Left renal cortex interstitium (tissue), 4 donors: ENCODE data around the gene HEG1. TPM values are rescaled to one million over a fixed set of nuclear protein-coding genes. Genes with fewer than 3 reads are reported as not detected.

ENCODE experiments used
- DNase-seq, 4 donors: peaks; one replicate each; pipeline ENCODE4 v3.0.0-alpha.2; 2013; ENCODE audit warnings: low read depth in 4 of 4, low spot score in 2 of 4, missing footprints in 1 of 4
- polyA plus RNA-seq, 4 donors: library from polyadenylated mRNA; unstranded; fragments of 120-200 nt; gene quantifications; one replicate each; pipeline ENCODE4 v1.2.1, GENCODE V29; 2013; ENCODE audit not compliant: insufficient read length in 4 of 4

The HEG1 gene
- polyA plus RNA-seq, 4 donors, result 24.5 to 30.5 (median 29.1) TPM

- no peak for DNase-seq
Measured at GRCh38 chr3:124998247-124998630, 57.6 kb downstream of the HEG1 start.

- no peak for DNase-seq
Measured at GRCh38 chr3:124997303-124998246, 58.2 kb downstream of the HEG1 start.

GRCh38 chr3:124995460-124995994, 60.3 kb downstream of the HEG1 start:
- DNase-seq, result peak in 2 of 4 donors; percentile 49 to 51

GRCh38 chr3:124993466-124993865, 62.3 kb downstream of the HEG1 start:
- no peak for DNase-seq

- no peak for DNase-seq
Measured at GRCh38 chr3:124992041-124992440, 63.8 kb downstream of the HEG1 start.

- no peak for DNase-seq
Measured at GRCh38 chr3:124986192-124987143, 69.3 kb downstream of the HEG1 start.

GRCh38 chr3:124985349-124985748, 70.4 kb downstream of the HEG1 start:
- no peak for DNase-seq

- no peak for DNase-seq
Measured at GRCh38 chr3:124984754-124985153, 71.0 kb downstream of the HEG1 start.

- DNase-seq, result no peak
Measured at GRCh38 chr3:124982855-124983254, 72.9 kb downstream of the HEG1 start.

- DNase-seq, result no peak
Measured at GRCh38 chr3:124981472-124981871, 74.3 kb downstream of the HEG1 start.

GRCh38 chr3:124978627-124979026, 77.2 kb downstream of the HEG1 start:
- DNase-seq, result no peak

- no peak for DNase-seq
Measured at GRCh38 chr3:124976383-124976782, 79.4 kb downstream of the HEG1 start.

GRCh38 chr3:124974691-124975090, 81.1 kb downstream of the HEG1 start:
- no peak for DNase-seq

- no peak for DNase-seq
Measured at GRCh38 chr3:124973290-124973689, 82.5 kb downstream of the HEG1 start.

GRCh38 chr3:124972457-124972856, 83.3 kb downstream of the HEG1 start:
- DNase-seq, result no peak

- DNase-seq, result no peak
Measured at GRCh38 chr3:124969963-124970722, 85.7 kb downstream of the HEG1 start.

- no peak for DNase-seq
Measured at GRCh38 chr3:124969190-124969589, 86.6 kb downstream of the HEG1 start.

- DNase-seq, result no peak
Measured at GRCh38 chr3:124967964-124968363, 87.8 kb downstream of the HEG1 start.

- no peak for DNase-seq
Measured at GRCh38 chr3:124966521-124967445, 89.0 kb downstream of the HEG1 start.
